Vagina (tissue), 2 donors: Measurements from ENCODE around the gene PRIMPOL.

Source experiments
- CTCF ChIP-seq, 3 experiments: fragments of 450-650 bp in 2 of 3; fragments of 200-600 bp in 1 of 3; sonication (generic) in 1 of 3; IDR thresholded peaks; one replicate each; pipeline ENCODE4 v1.5.1; 2017 to 2019; ENCODE audit warnings: antibody characterized with exemption in 3 of 3, mild to moderate bottlenecking in 2 of 3, moderate library complexity in 2 of 3
- POLR2A ChIP-seq, 2 donors: fragments of 450-650 bp; IDR thresholded peaks; one replicate each; pipeline ENCODE4 v1.6.1; 2017; ENCODE audit warnings: antibody characterized with exemption in 2 of 2, mild to moderate bottlenecking in 2 of 2, moderate library complexity in 2 of 2
- POLR2AphosphoS5 ChIP-seq, 2 donors: sonication (generic); formaldehyde crosslinking; IDR thresholded peaks; one replicate each; pipeline ENCODE4 v1.9.0; 2017; ENCODE audit warnings: antibody characterized with exemption in 2 of 2, mild to moderate bottlenecking in 2 of 2, low read depth in 1 of 2; ENCODE audit not compliant: insufficient read depth in 1 of 2

- TF ChIP-seq POLR2A (IDR thresholded peaks at IDR 0.05) (no peak), POLR2AphosphoS5 (IDR thresholded peaks at IDR 0.05; ENCODE audit: insufficient read depth in 1 of 2, low read depth in 1 of 2) (no peak), CTCF (IDR thresholded peaks at IDR 0.05) (no peak)
These were observed 73.3 kb downstream of the PRIMPOL start for GRCh38 chr4:184722798-184723197.
